T follicular helper cell (primary cell): ENCODE data around the gene SDF4.

Source experiments
- DNase-seq: peaks from one replicate; pipeline ENCODE4 v3.0.0-alpha.2; 2020; ENCODE audit warnings: low read depth

SDF4 gene

DNA sequence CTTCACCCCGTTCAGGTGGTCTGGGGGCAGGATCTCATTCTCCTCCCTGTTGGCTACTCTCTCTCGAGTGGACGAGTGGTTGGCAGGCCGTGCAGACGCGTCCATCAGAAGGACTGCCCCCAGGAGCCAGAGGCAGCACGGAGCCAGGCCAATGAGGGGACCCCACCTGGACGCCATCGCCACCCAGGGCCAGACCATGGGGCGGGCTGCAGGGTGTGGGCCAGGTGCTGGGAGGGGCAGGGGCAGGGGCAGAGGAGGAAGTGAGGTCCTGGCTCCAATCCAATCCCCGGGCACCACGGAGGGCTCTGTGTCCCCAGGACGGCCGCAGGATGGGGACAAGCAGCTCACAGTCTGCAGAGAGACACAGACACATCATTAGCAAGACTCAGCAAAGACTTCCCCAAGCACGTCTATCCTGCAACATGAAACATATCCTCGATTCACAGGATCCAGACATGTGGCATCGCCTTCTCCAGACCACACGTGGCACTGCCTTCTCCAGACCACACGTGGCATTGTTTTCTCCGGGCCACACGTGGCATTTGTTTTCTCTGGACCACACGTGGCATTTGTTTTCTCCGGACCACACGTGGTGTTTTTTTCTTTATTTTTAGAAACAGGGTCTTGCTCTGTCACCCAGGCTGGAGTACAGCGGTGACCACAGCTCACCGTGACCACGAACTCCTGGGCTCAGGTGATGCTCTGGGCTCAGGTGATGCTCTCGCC, 3.0 kb downstream of the SDF4 start:
- no peak for DNase-seq

DNA sequence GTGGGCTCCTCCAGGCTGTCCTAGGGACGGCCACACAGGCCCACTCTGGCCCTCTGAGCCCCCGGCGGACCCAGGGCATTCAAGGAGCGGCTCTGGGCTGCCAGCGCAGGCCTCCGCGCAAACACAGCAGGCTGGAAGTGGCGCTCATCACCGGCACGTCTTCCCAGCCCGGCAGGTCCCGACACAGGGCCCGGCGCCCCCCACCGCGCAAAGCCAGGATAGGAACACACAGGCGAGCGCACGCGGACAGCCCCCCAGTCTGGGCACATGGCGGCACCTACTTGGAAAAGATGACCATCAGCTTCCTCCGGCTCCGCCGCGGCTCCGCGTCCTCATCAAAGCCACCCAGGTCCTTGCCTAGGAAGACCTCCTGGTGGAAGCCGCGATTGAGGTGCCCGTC, 3.6 kb downstream of the SDF4 start:
- DNase-seq, result no peak

DNA sequence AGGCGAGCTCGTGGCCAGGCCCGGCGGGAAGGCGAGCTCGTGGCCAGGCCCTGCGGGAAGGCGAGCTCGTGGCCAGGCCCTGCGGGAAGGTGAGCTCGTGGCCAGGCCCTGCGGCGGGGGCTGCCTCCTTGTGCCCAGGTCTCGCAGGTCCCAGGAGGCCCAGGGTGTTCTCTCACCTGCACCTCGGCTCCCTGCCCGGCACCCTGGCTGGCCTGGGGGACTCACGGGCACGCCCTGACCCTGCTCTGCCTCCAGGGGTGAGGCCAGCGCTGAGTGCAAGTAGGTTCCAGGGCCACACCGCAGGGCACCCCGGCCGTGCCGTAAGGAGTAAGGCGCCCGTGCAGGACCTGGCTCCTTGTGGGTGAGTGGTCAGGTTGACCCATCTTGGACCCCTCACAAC, 4.4 kb downstream of the SDF4 start:
- DNase-seq, result no peak

DNA sequence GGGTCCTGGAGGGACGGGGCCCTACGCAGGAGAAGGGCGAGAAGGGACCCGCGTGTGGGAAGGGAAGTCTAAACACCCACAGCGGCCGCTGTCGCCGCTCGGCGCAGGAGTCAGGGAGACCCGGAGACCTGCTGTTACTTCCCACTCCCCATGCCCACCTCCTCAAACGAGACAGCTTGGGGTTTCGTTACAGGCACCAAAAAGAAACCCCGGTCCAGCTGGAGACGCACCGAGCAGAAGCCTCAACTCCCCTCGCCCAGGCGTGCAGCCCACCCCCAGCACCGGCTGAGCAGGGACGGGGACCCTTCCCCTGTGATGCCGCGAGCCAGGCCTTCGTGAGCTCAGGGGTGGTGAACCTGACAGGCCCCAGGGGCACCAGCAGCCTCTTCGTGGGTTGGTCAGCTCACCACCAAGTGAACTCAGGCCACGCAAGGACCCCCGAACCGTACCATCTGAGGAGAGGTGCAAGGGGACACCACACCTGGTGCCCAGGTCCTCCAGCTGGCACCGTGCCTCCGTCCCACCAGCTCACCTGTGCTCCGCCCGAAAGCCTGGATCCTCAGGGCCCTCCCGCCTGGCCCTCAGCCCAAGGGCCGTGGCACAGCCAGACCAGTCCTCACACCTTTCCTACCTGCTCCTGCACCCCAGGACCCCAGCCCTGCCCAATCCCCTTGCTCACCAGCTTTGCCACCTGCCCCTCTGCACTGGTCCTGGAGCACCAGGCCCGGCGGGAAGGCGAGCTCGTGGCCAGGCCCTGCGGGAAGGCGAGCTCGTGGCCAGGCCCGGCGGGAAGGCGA, 5.0 kb downstream of the SDF4 start:
- DNase-seq, result no peak

DNA sequence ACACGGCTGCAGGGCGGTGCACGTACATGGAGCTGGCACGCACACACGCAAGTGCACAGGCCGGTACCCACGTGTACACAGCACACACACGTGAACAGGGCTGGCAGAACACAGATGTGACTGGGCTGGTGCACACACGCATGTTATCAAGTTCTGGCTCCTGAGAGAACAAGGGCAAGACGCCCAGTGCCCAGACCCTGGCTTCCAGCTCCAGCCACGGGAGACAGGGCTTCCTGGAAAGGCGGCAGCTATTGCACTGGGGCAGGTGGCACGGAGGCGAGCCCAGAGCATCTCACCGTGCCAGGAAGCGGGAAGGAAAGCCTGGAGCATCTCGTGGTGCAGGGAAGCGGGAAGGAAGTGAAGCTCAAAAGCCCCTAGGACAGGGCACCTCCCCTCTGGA, 5.9 kb downstream of the SDF4 start:
- DNase-seq, result no peak

DNA sequence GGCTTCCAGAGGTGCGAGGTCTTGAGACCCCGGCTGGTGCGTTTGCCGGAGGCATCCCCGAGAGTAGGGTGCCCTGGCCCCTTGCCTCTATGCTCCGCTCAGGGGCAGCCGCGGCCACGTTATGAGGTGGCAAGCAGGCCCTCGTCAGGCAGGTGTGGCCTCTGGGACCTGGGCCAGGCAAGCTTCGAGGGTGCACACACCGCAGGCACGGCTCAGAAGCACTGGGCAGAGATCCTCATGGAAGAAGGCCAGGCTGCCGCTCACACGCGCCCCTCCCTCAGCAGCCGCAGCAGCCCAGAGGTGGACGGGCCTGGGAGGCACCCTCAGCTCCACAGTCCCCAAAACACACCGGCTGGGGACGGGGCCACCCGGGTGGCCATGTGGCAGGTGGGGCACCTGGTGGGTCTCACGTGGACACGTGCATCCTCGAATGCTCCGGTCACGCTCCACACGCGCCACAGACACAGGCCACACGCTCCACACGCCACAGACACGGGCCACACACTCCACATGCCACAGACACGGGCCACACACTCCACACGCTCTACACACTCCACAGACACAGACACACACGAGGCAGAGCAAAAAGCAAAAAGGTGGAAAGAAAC, 6.5 kb downstream of the SDF4 start:
- no peak for DNase-seq

DNA sequence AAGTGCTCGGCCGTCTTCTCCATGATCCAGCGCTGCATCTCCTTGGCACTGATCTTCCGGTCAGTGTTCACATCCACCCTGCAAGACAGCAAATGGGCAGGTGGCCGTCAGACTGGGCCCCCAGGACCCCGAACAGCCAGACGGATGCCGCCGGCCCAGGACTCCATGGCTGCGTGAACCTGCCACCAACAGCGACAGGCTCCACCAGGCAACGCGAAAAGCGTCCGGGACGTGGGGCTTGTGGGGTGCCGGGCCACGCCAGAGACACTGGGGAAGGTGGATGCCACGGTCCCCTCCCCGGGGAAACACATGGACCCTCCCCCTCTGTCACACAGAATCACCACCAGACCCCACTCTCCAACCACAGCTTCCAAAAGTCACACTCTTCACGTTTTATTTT, 7.9 kb downstream of the SDF4 start:
- no peak for DNase-seq

DNA sequence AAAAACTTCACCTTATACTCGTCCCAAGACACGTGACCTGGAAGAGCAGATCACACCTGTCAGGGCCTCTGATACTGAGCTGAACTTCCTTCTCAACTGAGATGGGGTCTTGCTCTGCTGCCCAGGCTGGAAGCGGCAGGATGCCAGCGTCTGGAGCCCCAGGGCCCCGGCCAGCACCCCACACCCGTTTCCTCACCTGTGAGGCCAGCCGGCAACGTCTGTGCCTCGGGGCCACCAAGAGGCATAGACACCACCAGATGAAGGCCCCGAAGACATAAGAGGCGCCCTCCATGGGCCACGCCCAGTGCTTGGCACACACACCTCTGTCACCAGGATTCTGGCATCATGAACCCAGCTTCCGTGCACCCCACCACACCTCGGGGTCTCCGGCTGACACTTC, 8.5 kb downstream of the SDF4 start:
- no peak for DNase-seq

DNA sequence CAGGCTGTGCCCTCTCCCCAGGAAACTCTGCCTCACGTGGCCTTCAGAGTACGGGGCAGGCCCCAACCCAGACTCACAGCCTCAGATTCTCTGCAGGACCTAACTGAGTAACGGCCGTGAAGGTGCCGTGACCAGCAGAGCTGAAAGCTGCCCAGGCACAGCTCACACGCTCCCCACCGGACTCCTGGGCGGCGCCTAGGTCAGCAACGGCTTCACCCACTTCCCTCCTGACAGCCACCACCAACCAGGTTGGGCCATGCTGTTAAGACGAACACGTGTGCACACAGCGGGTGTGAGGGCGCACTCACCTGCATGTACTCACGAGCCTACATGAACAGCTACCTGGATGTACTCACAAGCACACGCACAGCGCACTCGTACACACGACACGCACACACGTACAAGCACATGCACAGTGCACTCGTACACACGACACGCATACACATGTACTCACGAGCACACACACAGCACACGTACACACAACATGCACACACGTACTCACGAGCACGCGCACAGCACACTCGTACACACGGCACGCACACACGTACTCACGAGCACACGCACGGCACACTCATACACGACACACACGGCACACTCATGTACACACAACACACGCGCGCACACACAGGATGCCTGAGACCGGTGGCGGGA, 9.1 kb downstream of the SDF4 start:
- no peak for DNase-seq

DNA sequence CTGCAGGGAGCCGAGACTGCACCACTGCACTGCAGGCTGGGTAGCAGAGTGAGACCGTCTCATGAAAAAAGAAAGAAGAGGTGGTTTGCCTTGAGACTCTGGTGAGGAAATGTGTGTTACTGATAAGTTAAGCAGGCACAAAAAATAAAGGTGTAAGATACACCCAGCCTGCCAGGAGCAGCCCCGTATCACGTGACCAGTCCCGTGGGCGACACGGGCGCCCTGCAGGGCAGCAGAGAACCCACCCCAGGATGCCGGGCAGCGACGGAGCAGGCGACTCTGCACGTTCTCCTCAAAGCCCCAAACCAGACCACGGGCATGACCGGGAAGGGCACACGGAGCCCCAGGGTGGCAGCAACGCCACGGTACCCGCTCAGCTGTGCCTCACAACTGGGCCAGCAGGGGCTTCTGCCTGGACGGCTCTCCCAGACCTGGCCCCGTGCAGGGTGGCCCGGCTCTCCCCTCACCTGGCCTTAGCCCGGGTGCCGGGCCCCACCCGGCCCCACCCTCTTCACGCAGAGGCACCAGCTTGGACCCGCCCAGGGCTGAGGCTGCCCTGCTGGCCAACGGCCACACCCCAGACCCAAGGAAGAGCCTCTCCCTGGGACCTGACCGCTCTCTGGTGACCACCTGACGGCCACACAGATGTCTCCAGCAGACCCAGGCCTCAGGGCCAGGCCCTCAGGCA, 9.8 kb downstream of the SDF4 start:
- no peak for DNase-seq

DNA sequence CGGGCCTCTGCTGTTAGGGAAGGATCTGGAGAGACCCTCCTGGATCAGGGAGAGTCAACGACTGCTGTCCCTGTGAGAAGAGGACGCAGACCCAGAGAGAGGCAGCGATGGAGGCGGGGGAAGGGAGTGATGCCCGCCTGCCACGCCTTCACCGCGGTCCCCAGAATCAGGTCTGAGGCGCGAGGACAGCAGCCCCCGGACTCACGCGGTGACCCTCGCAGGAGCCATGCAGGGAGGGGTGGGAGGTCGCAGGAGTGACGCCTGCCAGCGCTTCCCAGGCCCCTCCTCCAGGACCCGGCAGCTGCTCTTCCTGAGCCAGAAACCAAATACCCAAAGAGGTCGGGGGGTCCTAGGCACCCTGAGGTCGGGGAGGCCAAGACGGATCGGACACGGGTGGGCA, 11.6 kb downstream of the SDF4 start:
- no peak for DNase-seq

DNA sequence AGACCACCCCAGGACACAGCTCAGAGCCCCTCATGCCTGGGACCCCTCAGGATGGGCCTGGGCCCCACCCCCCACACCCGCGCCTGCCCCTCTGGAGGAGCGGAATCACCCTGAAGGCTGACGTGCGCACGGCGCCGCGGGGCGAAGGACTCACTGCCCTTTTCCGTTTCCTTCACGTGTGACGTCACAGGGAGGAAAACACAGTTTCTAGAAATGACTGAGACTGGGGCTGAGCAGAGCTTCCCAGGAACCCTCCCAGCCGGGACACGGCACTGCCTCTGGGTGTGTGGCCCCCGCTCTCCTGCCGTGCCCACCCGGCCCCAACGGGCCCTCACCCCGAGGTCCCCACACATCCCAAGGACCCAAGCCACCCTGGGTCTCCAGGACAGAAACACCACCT, 12.5 kb downstream of the SDF4 start:
- peak; percentile 28 for DNase-seq

DNA sequence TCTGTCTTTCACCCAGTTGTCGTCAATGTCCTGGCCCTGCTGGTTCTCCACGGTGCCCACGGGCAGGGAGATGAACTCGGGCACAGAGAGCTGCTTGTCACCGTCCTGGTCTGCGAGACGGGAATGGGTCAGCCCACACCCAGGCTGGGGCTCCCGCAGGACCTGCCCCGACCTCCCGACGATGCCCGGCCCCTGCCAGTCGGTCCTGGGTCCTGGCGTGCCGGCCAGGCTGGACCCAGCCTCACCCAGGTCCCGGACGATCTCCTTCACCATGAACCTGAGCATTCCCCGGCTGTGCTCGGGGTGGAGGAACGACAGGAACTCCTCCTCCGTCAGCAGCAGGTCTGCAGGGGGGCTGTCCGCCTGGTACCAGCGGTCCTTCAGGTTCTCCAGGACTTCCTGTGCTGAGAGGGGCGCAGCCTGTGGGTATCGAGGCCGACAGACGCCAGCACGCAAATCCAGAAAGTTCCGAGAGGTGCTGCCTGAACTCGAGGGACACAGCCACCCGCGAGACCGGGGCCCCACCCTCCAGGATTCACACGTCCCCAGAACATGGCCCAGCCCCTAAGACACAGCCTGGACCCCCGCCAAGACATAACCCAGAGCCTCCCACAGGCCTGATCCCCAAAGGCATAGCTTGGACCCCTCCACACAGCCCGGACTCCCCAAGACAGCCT, 13.1 kb downstream of the SDF4 start:
- DNase-seq, result no peak

DNA sequence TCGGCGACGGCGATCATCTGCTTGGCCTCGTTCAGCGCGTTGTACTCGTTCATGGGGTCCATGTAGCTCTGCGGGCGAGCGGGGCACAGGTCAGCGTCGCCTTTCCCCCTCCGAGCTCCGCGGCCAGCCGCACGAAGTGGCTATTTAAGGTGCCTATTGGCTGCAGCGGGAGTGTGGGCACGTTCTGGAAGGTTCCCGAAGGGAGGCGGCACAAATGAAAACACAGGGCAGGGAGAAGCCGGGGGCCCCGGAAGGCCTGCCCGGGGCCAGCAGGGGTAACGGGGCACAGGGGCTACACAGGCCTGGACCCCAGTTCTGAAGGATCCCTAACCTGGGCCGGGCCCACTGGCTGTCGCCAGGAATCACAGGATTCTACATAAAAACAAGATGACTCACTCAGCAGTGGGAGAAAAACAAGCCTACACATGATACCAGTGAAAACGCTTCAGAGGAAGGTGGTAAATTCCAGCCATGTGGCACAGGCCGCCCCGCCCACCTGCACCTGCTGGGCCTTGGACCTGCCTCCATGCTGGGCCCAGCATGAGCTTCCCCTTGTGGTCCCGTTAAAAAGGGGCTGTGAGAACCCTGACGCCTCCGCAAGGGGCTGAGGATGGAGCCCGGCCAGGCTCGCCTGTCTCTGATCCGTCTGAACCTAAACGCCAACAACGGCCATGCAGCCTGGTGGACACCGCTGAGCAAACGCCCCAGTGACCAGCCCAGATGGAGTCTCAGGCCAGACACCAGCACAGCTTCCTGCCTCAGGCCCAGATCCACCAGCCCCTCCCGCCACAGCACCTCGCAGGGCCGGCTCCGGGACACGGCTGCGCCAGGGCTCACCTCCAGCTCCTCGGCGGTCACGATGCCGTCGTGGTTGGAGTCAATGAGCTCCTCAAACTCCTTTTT, 13.9 kb downstream of the SDF4 start:
- DNase-seq, result no peak

DNA sequence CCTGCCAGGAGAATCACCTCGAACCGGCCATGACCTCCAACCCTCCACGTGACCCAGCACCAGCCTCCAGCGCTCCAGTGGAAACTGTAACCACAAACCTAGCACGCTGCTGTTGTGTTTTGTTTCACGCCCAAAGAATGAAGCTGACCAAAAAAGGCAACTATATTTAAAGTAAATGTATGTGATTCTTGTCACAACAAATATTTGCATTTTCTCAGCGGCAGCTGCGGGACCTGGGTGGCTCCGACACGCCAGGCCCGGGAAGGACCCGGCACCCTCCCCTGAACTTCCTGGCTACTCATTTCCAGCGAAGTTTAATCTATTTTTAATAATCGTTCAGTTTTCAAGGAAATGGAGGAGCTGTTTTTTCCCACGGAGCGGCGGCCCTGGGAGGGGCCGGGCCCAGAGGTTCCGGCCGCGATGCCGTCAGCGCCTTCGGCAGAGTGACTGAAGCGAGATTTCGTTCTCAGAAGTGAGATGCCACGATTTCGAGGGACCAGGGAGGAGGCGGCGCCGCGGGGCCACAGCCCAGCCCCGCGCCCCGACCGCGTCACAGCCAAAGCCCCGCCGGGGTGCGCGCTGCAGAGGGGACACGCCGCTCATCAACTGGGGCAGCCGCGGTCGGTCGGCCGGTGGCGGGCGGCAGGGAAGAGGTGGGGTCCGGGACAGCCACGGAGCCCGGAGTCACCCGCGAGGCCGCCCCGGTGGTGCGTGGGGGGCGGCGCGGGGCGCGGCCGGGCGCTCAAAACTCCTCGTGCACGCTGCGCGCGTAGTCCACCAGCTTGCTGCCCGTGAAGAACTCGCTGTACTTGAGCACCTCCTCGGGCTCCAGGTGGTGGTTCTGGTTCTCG, 14.8 kb downstream of the SDF4 start:
- peak; percentile 48 for DNase-seq

DNA sequence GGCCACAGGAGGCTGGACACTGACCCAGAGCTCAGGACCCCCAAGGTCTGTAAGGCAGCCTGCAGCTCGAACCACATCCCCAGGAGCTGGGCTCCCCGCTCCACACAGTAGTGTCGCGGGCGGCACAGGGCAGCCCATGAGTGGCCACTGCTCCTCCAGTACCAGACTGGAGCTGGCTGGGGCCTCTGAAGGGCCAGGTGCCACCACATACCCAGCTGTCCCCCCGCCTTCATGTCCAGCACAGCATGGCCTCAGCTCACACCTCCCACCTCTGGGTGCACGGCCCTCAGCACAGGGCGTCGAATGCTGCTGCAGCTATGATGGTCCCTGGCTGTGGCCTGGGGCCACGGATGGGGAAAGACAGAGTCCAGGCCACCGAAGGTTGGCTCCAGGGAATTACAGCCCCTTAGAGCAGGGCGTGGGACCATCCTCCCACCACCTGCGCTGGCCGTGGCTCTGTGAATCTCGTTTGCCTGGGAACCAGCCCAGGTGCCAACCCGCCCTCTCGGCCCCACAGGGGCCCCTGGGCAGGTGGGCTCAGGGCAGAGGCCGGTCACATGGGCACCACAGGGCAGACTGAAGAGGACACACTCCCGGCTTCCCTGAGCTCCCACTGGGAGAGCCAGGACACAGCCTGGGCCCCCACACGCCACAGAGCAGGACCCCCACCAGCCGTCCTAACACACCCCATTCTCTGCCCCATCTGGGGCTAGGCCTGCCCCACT, 15.8 kb downstream of the SDF4 start:
- DNase-seq, result no peak

DNA sequence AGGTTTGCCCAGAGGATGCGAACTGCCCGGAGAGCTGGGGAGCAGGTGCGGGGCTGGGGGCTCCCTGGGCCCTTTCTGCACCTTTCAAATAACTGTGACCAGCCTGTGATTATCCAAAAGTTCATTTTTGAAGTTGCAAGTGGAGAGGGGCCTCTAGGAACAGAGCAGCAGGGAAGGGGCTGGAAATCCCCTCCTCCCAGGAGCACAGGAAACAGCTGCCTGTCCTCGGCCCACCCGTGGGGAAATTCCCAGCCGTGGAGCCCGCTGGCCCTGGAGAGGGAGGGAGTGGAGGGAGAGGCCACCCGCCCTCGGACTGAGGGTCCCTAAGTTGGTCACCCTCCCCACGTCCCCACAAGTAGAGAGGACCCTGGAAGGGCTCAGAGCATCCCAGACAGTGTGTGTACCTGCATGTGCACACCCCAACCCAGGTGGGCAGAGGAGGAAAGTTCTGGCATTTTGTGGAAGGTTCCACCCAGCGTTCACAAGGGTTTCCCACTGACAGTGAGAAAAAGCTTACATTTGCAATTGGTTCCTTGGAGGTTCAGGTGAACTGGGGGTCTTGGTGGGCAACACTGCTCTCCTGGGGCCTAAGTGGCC, 16.6 kb downstream of the SDF4 start:
- no peak for DNase-seq
